Upper lobe of left lung (tissue), 4 donors: ENCODE measurements around the gene DENND1A.

Experiments
- CTCF ChIP-seq, 6 experiments: fragments of 450-650 bp in 4 of 6; fragments of 200-600 bp in 2 of 6; sonication (generic) in 2 of 6; IDR thresholded peaks; one replicate each; pipeline ENCODE4 v1.5.1; 2016 to 2019; ENCODE audit warnings: antibody characterized with exemption in 6 of 6
- EP300 ChIP-seq, 4 donors: sonication (generic); formaldehyde crosslinking; IDR thresholded peaks; one replicate each; pipeline ENCODE4 v1.5.1; 2017; ENCODE audit warnings: antibody characterized with exemption in 4 of 4, control low read depth in 2 of 4

DNA sequence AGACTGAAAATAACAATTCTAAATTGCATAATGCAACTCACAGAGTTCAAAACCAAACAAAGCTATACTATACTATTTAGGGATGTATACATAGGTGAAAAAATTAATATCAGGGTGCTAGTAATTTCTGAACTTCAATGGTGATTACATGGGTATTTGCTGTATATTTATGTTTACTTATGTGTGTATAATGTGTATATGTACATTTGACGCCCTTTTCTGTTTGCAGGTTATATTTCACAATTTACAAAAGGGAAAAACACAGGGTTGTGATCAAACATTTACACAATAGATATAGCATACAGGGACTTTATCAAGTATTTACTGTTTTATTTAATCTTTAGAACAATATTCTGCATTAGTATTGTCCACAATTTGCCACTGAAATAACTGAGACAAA, 184.0 kb downstream of the DENND1A start:
- no peak for TF ChIP-seq CTCF (IDR thresholded peaks at IDR 0.05)
- no peak for TF ChIP-seq EP300 (IDR thresholded peaks at IDR 0.05)
